Sigmoid colon (tissue), 4 donors: ENCODE measurements around the gene ASB4.

ENCODE experiments used
- CTCF ChIP-seq, 4 experiments: fragments of 450-650 bp in 3 of 4; fragments of 200-600 bp in 1 of 4; IDR thresholded peaks; one replicate each; pipeline ENCODE4 v1.5.1; 2016 to 2019; ENCODE audit warnings: antibody characterized with exemption in 4 of 4, mild to moderate bottlenecking in 3 of 4, moderate library complexity in 2 of 4
- POLR2A ChIP-seq, 2 donors: fragments of 450-650 bp; IDR thresholded peaks; one replicate each; pipeline ENCODE4 v1.6.1; 2016; ENCODE audit warnings: antibody characterized with exemption in 2 of 2, mild to moderate bottlenecking in 2 of 2, moderate library complexity in 2 of 2
- POLR2AphosphoS5 ChIP-seq, 4 donors: sonication (generic); formaldehyde crosslinking; IDR thresholded peaks; one replicate each; pipeline ENCODE4 v1.6.1; 2017; ENCODE audit warnings: antibody characterized with exemption in 4 of 4

GRCh38 chr7:95493844-95494243, 8.1 kb downstream of the ASB4 start:
- TF ChIP-seq CTCF (IDR thresholded peaks at IDR 0.05) (no peak), POLR2AphosphoS5 (IDR thresholded peaks at IDR 0.05) (no peak), POLR2A (IDR thresholded peaks at IDR 0.05) (no peak)
